Parathyroid adenoma (tissue), 2 donors: ENCODE results near the gene C12orf50.
A peak's percentile ranks its signal among the peaks of the same experiment; 100 is the strongest.

Source experiments
- H2AFZ ChIP-seq: fragments of 300-600 bp; sonication (generic); one replicate; pipeline ENCODE4 v1.7.0; 2017; ENCODE audit warnings: antibody characterized with exemption, mild to moderate bottlenecking
- H3K27ac ChIP-seq: fragments of 300-600 bp; sonication (generic); one replicate; pipeline ENCODE4 v1.7.0; 2017
- H3K27me3 ChIP-seq: fragments of 300-600 bp; sonication (generic); one replicate; pipeline ENCODE4 v1.7.0; 2017; ENCODE audit warnings: low read length; ENCODE audit not compliant: control insufficient read depth, insufficient read depth
- H3K36me3 ChIP-seq: fragments of 300-600 bp; sonication (generic); one replicate; pipeline ENCODE4 v1.7.0; 2017; ENCODE audit warnings: low read length; ENCODE audit not compliant: control insufficient read depth, insufficient read depth
- H3K4me1 ChIP-seq: fragments of 300-600 bp; sonication (generic); one replicate; pipeline ENCODE4 v1.7.0; 2017; ENCODE audit warnings: control low read depth
- H3K4me2 ChIP-seq: fragments of 300-600 bp; sonication (generic); one replicate; pipeline ENCODE4 v1.7.0; 2017; ENCODE audit warnings: low read length
- H3K4me3 ChIP-seq: fragments of 300-600 bp; sonication (generic); one replicate; pipeline ENCODE4 v1.7.0; 2017; ENCODE audit warnings: low read depth, low read length
- H3K79me2 ChIP-seq: fragments of 300-600 bp; sonication (generic); one replicate; pipeline ENCODE4 v1.7.0; 2017; ENCODE audit warnings: control low read depth
- H3K9ac ChIP-seq: fragments of 300-600 bp; sonication (generic); one replicate; pipeline ENCODE4 v1.7.0; 2017; ENCODE audit warnings: mild to moderate bottlenecking
- H3K9me3 ChIP-seq: fragments of 300-600 bp; sonication (generic); one replicate; pipeline ENCODE4 v1.7.0; 2017; ENCODE audit warnings: low read length; ENCODE audit not compliant: control insufficient read depth
- CTCF ChIP-seq: fragments of 300-600 bp; sonication (generic); IDR thresholded peaks from one replicate; pipeline ENCODE4 v1.7.0; 2017; ENCODE audit warnings: antibody characterized with exemption, mild to moderate bottlenecking
- donor health status: primary hyperparathyroidism.

The C12orf50 gene

GRCh38 chr12:87995581-87996178 is 33.5 kb downstream of the C12orf50 start:
- H3K4me2 ChIP-seq: no peak overlapping the region
- no peaks in the 10 kb centered on the region for H3K4me1 ChIP-seq
- no peaks in the 10 kb centered on the region for H3K27me3 ChIP-seq
- TF ChIP-seq CTCF: peak; percentile 65
- H3K79me2 ChIP-seq: no peaks in the 10 kb centered on the region
- H3K27ac ChIP-seq: no peak overlapping the region
- no peak overlapping the region for H3K9ac ChIP-seq
- no peak overlapping the region for H2AFZ ChIP-seq
- H3K9me3 ChIP-seq: no peaks in the 10 kb centered on the region
- no peaks in the 10 kb centered on the region for H3K36me3 ChIP-seq
- H3K4me3 ChIP-seq: no peak overlapping the region

GRCh38 chr12:87991483-87991882 is 37.7 kb downstream of the C12orf50 start:
- H3K4me1 ChIP-seq: no peaks in the 10 kb centered on the region
- H3K27ac ChIP-seq: no peak overlapping the region
- no peaks in the 10 kb centered on the region for H3K36me3 ChIP-seq
- no peak overlapping the region for H3K9ac ChIP-seq
- no peak overlapping the region for H3K4me2 ChIP-seq
- H2AFZ ChIP-seq: no peak overlapping the region
- H3K9me3 ChIP-seq: no peaks in the 10 kb centered on the region
- no peaks in the 10 kb centered on the region for H3K27me3 ChIP-seq
- TF ChIP-seq CTCF: no peak
- no peak overlapping the region for H3K4me3 ChIP-seq
- H3K79me2 ChIP-seq: no peaks in the 10 kb centered on the region

GRCh38 chr12:87988534-87988933 is 40.7 kb downstream of the C12orf50 start:
- no peak for TF ChIP-seq CTCF
- Histone ChIP-seq H3K36me3 (no peaks in the 10 kb centered on the region), H3K4me2 (no peak overlapping the region), H3K4me1 (no peaks in the 10 kb centered on the region), H2AFZ (no peak overlapping the region), H3K27me3 (no peaks in the 10 kb centered on the region), H3K79me2 (no peaks in the 10 kb centered on the region), H3K4me3 (no peak overlapping the region), H3K9me3 (no peaks in the 10 kb centered on the region), H3K27ac (no peak overlapping the region), H3K9ac (no peak overlapping the region)

GRCh38 chr12:87985069-87985675 is 44.0 kb downstream of the C12orf50 start:
- Histone ChIP-seq H2AFZ (no peak overlapping the region), H3K9ac (no peak overlapping the region), H3K4me2 (no peak overlapping the region), H3K79me2 (no peaks in the 10 kb centered on the region), H3K27me3 (no peaks in the 10 kb centered on the region), H3K4me1 (no peaks in the 10 kb centered on the region), H3K4me3 (no peak overlapping the region), H3K36me3 (no peaks in the 10 kb centered on the region), H3K9me3 (no peaks in the 10 kb centered on the region), H3K27ac (no peak overlapping the region)
- no peak for TF ChIP-seq CTCF

GRCh38 chr12:87982208-87982607 is 47.0 kb downstream of the C12orf50 start:
- Histone ChIP-seq H3K9me3 (no peaks in the 10 kb centered on the region), H2AFZ (no peak overlapping the region), H3K4me1 (no peaks in the 10 kb centered on the region), H3K36me3 (no peaks in the 10 kb centered on the region), H3K27ac (no peak overlapping the region), H3K79me2 (no peaks in the 10 kb centered on the region), H3K4me3 (no peak overlapping the region), H3K9ac (no peak overlapping the region), H3K27me3 (no peaks in the 10 kb centered on the region), H3K4me2 (no peak overlapping the region)
- no peak for TF ChIP-seq CTCF
